Gastrocnemius medialis (tissue), 4 donors: Measurements from ENCODE around the gene ARL8B. TPM values are rescaled to one million over a fixed set of nuclear protein-coding genes. Genes with fewer than 3 reads are reported as not detected.

ENCODE experiments used
- ATAC-seq, 2 donors: fragments of 150-250 bp; one replicate each; pipeline ENCODE4 v1.9.1; 2016
- DNase-seq, 2 donors: peaks; one replicate each; pipeline ENCODE4 v3.0.0-alpha.2; 2019
- H3K27ac ChIP-seq, 4 donors: fragments of 200-600 bp; sonication (generic); 1 replicate in 1 of 4; 2 replicates in 3 of 4; pipeline ENCODE4 v1.5.1; 2016 to 2018; ENCODE audit warnings: mild to moderate bottlenecking in 2 of 4, moderate library complexity in 1 of 4
- H3K27me3 ChIP-seq, 3 donors: fragments of 200-600 bp; sonication (generic) in 2 of 3; 1 replicate in 1 of 3; 2 replicates in 2 of 3; pipeline versions ENCODE4 v1.5.1 to v1.6.0; 2016 to 2019; ENCODE audit warnings: mild to moderate bottlenecking in 1 of 3, moderate library complexity in 1 of 3
- H3K36me3 ChIP-seq, 2 donors: fragments of 200-600 bp; sonication (generic) in 1 of 2; one replicate each; pipeline ENCODE4 v1.5.1; 2017 to 2018
- H3K4me1 ChIP-seq, 2 donors: fragments of 200-600 bp; sonication (generic) in 1 of 2; one replicate each; pipeline ENCODE4 v1.5.1; 2016 to 2017; ENCODE audit warnings: mild to moderate bottlenecking in 2 of 2
- H3K4me3 ChIP-seq, 4 donors: fragments of 200-600 bp; sonication (generic) in 3 of 4; 1 replicate in 1 of 4; 2 replicates in 3 of 4; pipeline ENCODE4 v1.5.1; 2016 to 2019; ENCODE audit warnings: mild to moderate bottlenecking in 2 of 4
- H3K9me3 ChIP-seq, 3 donors: fragments of 200-600 bp; sonication (generic) in 2 of 3; 1 replicate in 1 of 3; 2 replicates in 2 of 3; pipeline ENCODE4 v1.5.1; 2016 to 2019
- CTCF ChIP-seq, 5 experiments: fragments of 450-650 bp in 3 of 5; fragments of 200-600 bp in 2 of 5; sonication (generic) in 2 of 5; IDR thresholded peaks in 4 of 5; conservative IDR thresholded peaks in 1 of 5; 1 replicate in 4 of 5; 2 replicates in 1 of 5; pipeline ENCODE4 v1.5.1; 2016 to 2019; ENCODE audit warnings: antibody characterized with exemption in 5 of 5, mild to moderate bottlenecking in 3 of 5, moderate library complexity in 3 of 5
- POLR2A ChIP-seq, 2 donors: fragments of 450-650 bp; IDR thresholded peaks; one replicate each; pipeline ENCODE4 v1.6.1; 2017; ENCODE audit warnings: antibody characterized with exemption in 2 of 2, mild to moderate bottlenecking in 2 of 2, moderate library complexity in 2 of 2
- in situ Hi-C, 4 donors: fragments of 200-750 bp; cut with MboI; loops; one replicate each; pipeline versions ENCODE4 v1.15.0 to v1.8.0; 2017; ENCODE audit warnings: low sequenced_read_pairs in 4 of 4
- intact Hi-C: fragments of 100-400 bp; cut with DNase I; formaldehyde crosslinking; loops from one replicate; pipeline ENCODE4 v1.15.1; 2023; ENCODE audit warnings: low total_unique reads
- total RNA-seq, 4 donors: library from RNA; depleted of rRNA; stranded (reverse); fragments of >200 nt; gene quantifications; one replicate each; pipeline versions ENCODE4 v1.1.0 to v1.2.3, GENCODE V29; 2016

Gene ARL8B
- total RNA-seq, 4 donors from 2014 or later: 69.3 to 198 (median 95.0) TPM

DNA sequence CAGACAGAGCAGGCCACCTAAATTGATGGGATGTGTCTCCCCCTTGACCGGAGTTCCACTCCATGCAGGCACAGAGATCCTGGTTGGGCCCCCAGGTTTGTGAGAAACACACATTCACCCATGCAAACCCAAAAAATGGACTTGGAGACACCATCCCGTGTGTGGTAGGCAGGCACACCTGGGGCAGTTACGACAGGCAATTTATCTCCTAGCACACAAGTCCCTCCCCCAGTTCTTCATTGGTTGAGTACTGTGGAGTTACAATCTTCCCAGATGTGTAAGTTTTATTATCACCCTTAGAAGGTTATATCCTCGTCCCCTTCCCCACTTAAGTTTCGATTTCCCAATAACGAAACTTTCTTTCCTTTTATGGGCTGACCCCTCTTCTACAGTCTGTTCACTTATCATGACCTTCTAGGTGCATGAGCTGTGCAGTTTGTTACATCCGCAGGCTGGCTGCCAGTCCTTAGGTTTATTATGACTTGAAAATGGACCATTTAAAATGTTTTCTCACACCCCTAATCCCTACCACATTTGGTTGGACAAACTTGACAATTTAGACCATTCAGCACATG is 27.3 kb downstream of the ARL8B start:
- Histone ChIP-seq H3K27me3 (no peaks in the 10 kb centered on the region), H3K36me3 (no peaks in the 10 kb centered on the region), H3K9me3 (no peaks in the 10 kb centered on the region), H3K4me1 (peaks cover 12 to 23% of the 10 kb centered on the region in 2 donors), H3K4me3 (no peak overlapping the region), H3K27ac (no peak overlapping the region)
- DNase-seq: no peak
- ATAC-seq: no peak
- in situ Hi-C loops: no loop called here
- intact Hi-C loops: no loop called here
- TF ChIP-seq CTCF (IDR thresholded peaks at IDR 0.05 in 4 of 5, conservative IDR thresholded peaks at IDR 0.05 in 1 of 5): no peak

GRCh38 chr3:5151586-5151985 is 29.5 kb downstream of the ARL8B start:
- ATAC-seq: no peak
- in situ Hi-C loops: no loop called here

DNA sequence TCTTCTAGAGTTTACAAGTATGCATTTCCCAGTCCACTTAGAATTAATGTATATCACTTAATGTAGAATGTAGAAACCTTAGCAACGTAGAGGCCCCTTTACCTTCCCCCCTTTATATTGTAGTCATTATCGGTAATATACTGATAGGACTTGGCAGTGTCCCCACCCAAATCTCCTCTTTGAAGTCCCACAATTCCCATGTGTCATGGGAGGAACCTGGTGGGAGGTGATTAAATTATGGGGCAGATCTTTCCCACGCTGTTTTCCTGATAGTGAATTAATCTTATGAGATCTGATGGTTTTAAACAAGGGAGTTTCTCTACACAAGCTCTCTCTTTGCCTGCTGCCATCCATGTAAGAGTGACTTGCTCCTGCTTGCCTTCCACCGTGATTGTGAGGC is 31.0 kb downstream of the ARL8B start:
- Histone ChIP-seq H3K27ac (no peak overlapping the region), H3K4me1 (peaks cover 27 to 32% of the 10 kb centered on the region in 2 donors), H3K4me3 (no peak overlapping the region), H3K27me3 (no peaks in the 10 kb centered on the region), H3K9me3 (no peaks in the 10 kb centered on the region), H3K36me3 (no peaks in the 10 kb centered on the region)
- DNase-seq: no peak
- in situ Hi-C loops (no loop called here), intact Hi-C loops (no loop called here)
- TF ChIP-seq CTCF (IDR thresholded peaks at IDR 0.05 in 4 of 5, conservative IDR thresholded peaks at IDR 0.05 in 1 of 5): no peak
- TF ChIP-seq POLR2A (IDR thresholded peaks at IDR 0.05): no peak
- no peak for ATAC-seq

More at GRCh38 chr3:5151586-5151985, 29.5 kb downstream of the ARL8B start:
- TF ChIP-seq CTCF (IDR thresholded peaks at IDR 0.05 in 4 of 5, conservative IDR thresholded peaks at IDR 0.05 in 1 of 5): no peak
- no peak for TF ChIP-seq POLR2A (IDR thresholded peaks at IDR 0.05)
- intact Hi-C loops: no loop called here
- Histone ChIP-seq H3K9me3 (no peaks in the 10 kb centered on the region), H3K27me3 (no peaks in the 10 kb centered on the region), H3K36me3 (no peaks in the 10 kb centered on the region), H3K4me1 (peaks cover 12 to 20% of the 10 kb centered on the region in 2 donors), H3K27ac (no peak overlapping the region), H3K4me3 (no peak overlapping the region)
- no peak for DNase-seq

DNA sequence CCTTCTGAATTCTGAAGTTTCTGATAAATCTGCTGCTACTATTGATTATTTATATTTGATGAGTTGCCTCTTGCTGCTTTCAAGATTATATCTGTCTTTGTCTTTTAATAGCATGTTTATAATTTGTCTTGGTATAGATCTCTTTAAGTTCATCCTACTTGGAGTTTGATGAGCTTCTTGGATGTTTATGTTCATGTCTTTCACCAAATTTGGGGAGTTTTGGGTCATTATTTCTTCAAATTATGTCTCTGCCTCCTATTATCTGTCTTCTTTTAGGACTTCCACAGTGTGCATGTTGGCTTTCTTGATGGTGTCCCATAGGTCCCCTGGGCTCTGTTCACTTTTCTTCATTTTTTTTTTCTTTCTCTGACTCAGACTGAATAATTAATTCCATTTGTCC is 33.1 kb downstream of the ARL8B start:
- ATAC-seq: no peak
- Histone ChIP-seq H3K27me3 (no peaks in the 10 kb centered on the region), H3K27ac (no peak overlapping the region), H3K4me1 (peaks cover 26 to 30% of the 10 kb centered on the region in 2 donors), H3K36me3 (no peaks in the 10 kb centered on the region), H3K4me3 (no peak overlapping the region), H3K9me3 (no peaks in the 10 kb centered on the region)
- TF ChIP-seq POLR2A (IDR thresholded peaks at IDR 0.05) (no peak), CTCF (IDR thresholded peaks at IDR 0.05 in 4 of 5, conservative IDR thresholded peaks at IDR 0.05 in 1 of 5) (no peak)
- in situ Hi-C loops (no loop called here), intact Hi-C loops (no loop called here)
- DNase-seq: no peak

- Histone ChIP-seq H3K27ac (no peak overlapping the region), H3K36me3 (no peaks in the 10 kb centered on the region), H3K4me1 (peaks cover 60 to 77% of the 10 kb centered on the region in 2 donors), H3K4me3 (no peak overlapping the region), H3K9me3 (no peaks in the 10 kb centered on the region), H3K27me3 (no peaks in the 10 kb centered on the region)
- in situ Hi-C loops (no loop called here), intact Hi-C loops (no loop called here)
- ATAC-seq (no peak), DNase-seq (no peak)
- no peak for TF ChIP-seq CTCF (IDR thresholded peaks at IDR 0.05 in 4 of 5, conservative IDR thresholded peaks at IDR 0.05 in 1 of 5)
- no peak for TF ChIP-seq POLR2A (IDR thresholded peaks at IDR 0.05)
Observed at GRCh38 chr3:5160321-5160720, 38.2 kb downstream of the ARL8B start.
